AG08396 (cell line): Measurements from ENCODE around the gene ZNF280B.
A peak's percentile ranks its signal among the peaks of the same experiment; 100 is the strongest.

Experiments used
- DNase-seq: peaks from one replicate; pipeline ENCODE4 v3.0.0; 2012; ENCODE audit warnings: low spot score, mixed read lengths

Gene ZNF280B

GRCh38 chr22:22508274-22509176, at the start of gene ZNF280B:
TSS of gene ZNF280B (minus strand) at chr22:22508742. CDS start at chr22:22489398, 19,344 bp downstream.
- DNase-seq: peak; percentile 86

- DNase-seq: no peak
Observed at GRCh38 chr22:22556995-22557925, 48.7 kb upstream of the ZNF280B start.

GRCh38 chr22:22556578-22556977, 48.0 kb upstream of the ZNF280B start:
- DNase-seq: no peak

GRCh38 chr22:22555596-22555995, 47.1 kb upstream of the ZNF280B start:
- no peak for DNase-seq

- no peak for DNase-seq
Observed at GRCh38 chr22:22554587-22555284, 46.2 kb upstream of the ZNF280B start.

GRCh38 chr22:22553735-22554586, 45.4 kb upstream of the ZNF280B start:
- DNase-seq: no peak

GRCh38 chr22:22553141-22553540, 44.6 kb upstream of the ZNF280B start:
- DNase-seq: no peak

GRCh38 chr22:22552630-22553029, 44.1 kb upstream of the ZNF280B start:
- DNase-seq: no peak

GRCh38 chr22:22550789-22551434, 42.4 kb upstream of the ZNF280B start:
- DNase-seq: no peak

- DNase-seq: no peak
Observed at GRCh38 chr22:22548910-22549309, 40.4 kb upstream of the ZNF280B start.

- no peak for DNase-seq
Observed at GRCh38 chr22:22548317-22548716, 39.8 kb upstream of the ZNF280B start.

GRCh38 chr22:22547692-22548300, 39.3 kb upstream of the ZNF280B start:
- no peak for DNase-seq

GRCh38 chr22:22547226-22547625, 38.7 kb upstream of the ZNF280B start:
- DNase-seq: no peak

- DNase-seq: no peak
Observed at GRCh38 chr22:22546490-22546889, 37.9 kb upstream of the ZNF280B start.

GRCh38 chr22:22545084-22545483, 36.5 kb upstream of the ZNF280B start:
- DNase-seq: no peak

- DNase-seq: no peak
Observed at GRCh38 chr22:22538226-22538989, 29.9 kb upstream of the ZNF280B start.

GRCh38 chr22:22536916-22537315, 28.4 kb upstream of the ZNF280B start:
- no peak for DNase-seq

- DNase-seq: no peak
Observed at GRCh38 chr22:22536515-22536914, 28.0 kb upstream of the ZNF280B start.

GRCh38 chr22:22535662-22536061, 27.1 kb upstream of the ZNF280B start:
- no peak for DNase-seq
